ENCODE data around the gene SYNPO2.

- TF ChIP-seq CTCF (optimal IDR thresholded peaks at IDR 0.05 in 1 of 3, IDR thresholded peaks at IDR 0.05 in 1 of 3, conservative IDR thresholded peaks at IDR 0.05 in 1 of 3; ENCODE audit: extremely low read depth in 1 of 3, insufficient read depth in 2 of 3, low read length in 3 of 3): no peak
- TF ChIP-seq EZH2 (IDR thresholded peaks at IDR 0.05; ENCODE audit: low read length): no peak
These were observed 104.7 kb downstream of the SYNPO2 start for GRCh38 chr4:118993333-118993732.
